HG03460 (cell line): ENCODE data around the gene HJURP.

Experiments
- ATAC-seq: cut with Tn5 transposase; IDR thresholded peaks from one replicate; pipeline ENCODE4 v1.9.1; 2021; ENCODE audit not compliant: unreplicated experiment

Gene HJURP

DNA sequence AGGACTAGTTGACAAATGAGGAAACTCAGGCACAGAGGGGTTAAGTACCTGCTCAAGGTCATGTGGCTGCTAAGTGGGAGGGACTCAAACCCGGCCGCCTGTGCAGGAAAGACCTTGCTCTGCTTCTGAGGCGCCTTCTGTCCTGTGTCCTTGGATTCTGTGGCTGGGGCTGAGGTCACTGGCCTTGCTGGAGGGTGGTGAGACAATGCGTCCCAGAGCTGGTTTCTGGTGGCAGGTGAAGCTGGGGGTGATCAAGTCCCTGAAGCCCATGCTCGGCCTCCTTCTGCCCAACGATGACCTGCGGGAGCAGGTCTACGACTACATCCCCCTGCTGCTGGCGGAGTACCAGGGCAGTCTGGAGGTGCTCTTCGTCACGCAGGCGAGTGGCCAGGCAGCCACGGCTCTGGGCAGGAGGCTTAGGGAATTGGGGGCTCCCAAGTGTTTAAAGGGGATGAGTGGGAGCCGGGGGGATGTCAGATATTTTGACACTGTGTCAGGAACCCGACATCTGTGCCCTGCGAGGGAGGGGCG lies 60.1 kb downstream of the HJURP start:
- ATAC-seq, result no peak

DNA sequence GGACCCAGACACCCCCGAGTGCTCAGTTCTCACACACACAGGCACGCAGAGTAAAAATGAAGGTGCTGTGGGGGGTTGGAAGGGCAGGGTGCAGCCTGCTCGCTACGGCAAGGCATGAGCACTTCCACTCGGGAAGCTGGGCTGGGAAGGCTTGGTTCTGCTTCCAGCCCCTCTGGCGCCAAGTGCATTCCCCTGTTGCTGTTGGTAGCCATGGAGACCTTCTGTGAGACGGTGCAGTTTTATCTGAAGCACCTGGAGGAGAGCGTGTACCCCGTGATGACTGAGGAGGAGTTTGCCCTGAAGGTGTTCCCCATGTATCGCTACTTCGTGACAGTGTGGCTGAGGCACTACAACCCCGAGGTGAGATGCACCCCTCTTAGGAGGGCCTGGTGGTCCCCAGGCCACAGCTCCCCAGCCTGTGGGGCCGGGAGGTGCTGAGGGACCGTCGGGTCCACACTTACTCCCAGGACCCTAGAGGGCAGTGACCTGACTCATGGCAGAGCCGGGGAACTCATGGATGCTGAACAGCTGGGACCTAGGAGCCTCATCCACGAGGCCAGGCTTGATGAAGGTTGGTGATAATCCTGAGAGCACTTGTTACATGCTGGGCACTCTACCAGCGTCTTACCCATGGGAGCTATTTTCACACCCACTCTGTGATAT lies 60.7 kb downstream of the HJURP start:
- no peak for ATAC-seq

DNA sequence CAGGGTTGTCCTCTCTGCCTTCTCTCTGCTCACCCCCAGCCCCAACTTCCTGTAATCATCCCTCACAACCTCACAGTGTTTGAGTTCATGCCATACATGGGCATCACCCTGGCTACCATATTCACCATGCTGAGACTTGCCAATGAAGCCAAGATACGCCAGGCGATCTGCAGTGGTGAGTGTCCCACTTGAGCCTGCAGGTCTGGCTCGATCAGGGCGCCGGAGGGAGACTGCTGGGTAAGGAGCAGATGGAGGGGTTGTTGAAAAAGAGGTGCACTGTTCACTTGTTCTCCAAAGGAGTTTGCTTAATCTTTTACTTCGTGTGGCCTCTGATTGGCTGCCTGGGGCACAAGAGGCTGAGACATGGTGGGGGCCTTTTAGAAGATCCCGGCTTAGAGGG lies 61.6 kb downstream of the HJURP start:
- no peak for ATAC-seq

DNA sequence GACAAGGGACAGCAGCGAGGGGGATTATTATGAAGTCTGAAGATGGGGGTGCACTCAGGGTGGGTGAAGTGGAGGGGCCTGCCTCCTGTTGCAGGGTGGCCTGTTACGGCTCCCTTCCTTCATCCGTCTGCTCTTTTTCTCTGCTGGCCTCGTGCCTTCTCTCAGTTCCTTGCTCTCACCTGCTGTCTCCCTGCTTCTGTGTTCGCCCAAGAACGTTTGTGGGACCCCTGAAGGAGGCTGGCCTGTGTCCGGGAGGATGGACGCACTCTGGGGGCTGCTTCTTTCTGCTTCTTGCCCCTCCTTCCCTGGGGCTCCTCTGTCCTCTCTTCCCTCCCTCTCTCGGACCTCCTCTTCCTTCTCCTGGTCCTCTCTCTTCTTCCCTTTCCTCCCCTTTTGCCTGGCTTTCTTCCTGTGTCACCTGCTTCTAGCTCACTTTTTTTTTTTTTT lies 62.4 kb downstream of the HJURP start:
- ATAC-seq, result no peak

DNA sequence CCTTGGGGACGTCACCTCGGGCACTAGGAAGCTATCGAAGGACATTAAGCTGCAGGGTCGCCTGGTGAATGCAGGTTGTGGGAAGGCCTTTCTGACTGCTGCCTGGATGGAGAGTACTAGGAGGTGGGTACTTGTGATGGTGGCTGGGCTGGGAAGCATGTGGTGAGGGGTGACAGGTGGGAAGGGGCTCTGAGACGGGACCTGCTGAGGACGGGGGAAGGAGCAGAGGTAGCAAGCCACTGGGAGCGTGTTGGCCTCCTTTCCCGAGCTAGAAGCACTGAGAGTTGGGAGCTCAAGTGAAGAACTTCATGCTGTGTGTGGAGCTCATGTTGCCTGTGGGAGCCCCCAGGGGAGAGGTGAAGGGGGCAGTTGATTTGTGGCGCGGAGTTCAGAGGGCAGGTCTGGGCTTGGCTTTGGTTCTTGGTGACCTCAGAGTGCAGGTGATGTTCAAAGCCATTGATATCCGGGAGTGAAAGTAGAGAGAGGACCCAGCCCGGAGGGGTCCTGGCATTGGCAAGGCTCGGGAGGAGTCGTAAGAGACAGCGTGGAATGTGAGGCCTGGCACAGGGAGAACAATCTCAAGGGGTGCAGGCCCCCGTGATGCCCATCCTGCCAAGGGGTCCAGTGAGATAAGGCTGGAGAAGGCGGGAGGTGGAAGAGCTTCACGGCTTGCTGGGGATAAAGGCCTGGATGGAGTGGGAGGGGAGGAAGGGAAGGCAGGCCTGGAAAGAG lies 63.0 kb downstream of the HJURP start:
- ATAC-seq, result no peak

DNA sequence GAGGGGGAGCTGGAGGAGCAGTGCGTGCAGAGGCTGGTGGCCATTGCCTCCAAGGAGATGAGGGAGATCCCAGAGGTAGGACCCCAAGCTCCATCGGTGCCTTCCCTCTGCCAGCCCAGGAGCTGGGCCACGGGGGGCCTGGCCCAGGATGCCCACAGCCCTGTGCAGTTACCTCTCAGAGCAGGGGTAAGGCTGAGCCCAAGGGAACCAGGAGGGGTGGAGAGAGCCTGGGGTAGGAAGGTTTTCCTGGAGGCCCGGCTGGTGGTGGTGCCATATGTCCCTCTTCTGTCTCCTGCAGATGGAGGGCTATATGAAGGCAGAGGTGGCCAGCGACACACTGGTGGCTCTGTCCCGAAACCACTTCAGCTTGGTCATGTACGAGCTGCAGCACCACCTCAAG lies 64.8 kb downstream of the HJURP start:
- no peak for ATAC-seq
